Measurements from ENCODE around the gene ANKMY1.

ANKMY1 gene

GRCh38 chr2:240585681-240586197 is 28.0 kb upstream of the ANKMY1 start:
- TF ChIP-seq CTCF (IDR thresholded peaks at IDR 0.05; ENCODE audit: insufficient read depth, missing control alignments): no peak
- DNase-seq (ENCODE audit: insufficient read length, low spot score): no peak
- no peak for FAIRE-seq

- no peak for DNase-seq (ENCODE audit: insufficient read length, low spot score)
Observed at GRCh38 chr2:240585101-240585500, 27.3 kb upstream of the ANKMY1 start.

GRCh38 chr2:240584486-240585031 is 26.8 kb upstream of the ANKMY1 start:
- DNase-seq (ENCODE audit: insufficient read length, low spot score): no peak

More at GRCh38 chr2:240585101-240585500, 27.3 kb upstream of the ANKMY1 start:
- TF ChIP-seq CTCF (IDR thresholded peaks at IDR 0.05; ENCODE audit: insufficient read depth, missing control alignments): no peak
- FAIRE-seq: no peak

GRCh38 chr2:240583774-240584173 is 26.0 kb upstream of the ANKMY1 start:
- FAIRE-seq (no peak), DNase-seq (ENCODE audit: insufficient read length, low spot score) (no peak)
- no peak for TF ChIP-seq CTCF (IDR thresholded peaks at IDR 0.05; ENCODE audit: insufficient read depth, missing control alignments)

More at GRCh38 chr2:240584486-240585031, 26.8 kb upstream of the ANKMY1 start:
- no peak for TF ChIP-seq CTCF (IDR thresholded peaks at IDR 0.05; ENCODE audit: insufficient read depth, missing control alignments)
- FAIRE-seq: no peak

- DNase-seq (ENCODE audit: insufficient read length, low spot score) (no peak), FAIRE-seq (no peak)
- no peak for TF ChIP-seq CTCF (IDR thresholded peaks at IDR 0.05; ENCODE audit: insufficient read depth, missing control alignments)
Observed at GRCh38 chr2:240582781-240583180, 25.0 kb upstream of the ANKMY1 start.

GRCh38 chr2:240581811-240582210 is 24.0 kb upstream of the ANKMY1 start:
- FAIRE-seq: no peak
- DNase-seq (ENCODE audit: insufficient read length, low spot score): no peak
- TF ChIP-seq CTCF (IDR thresholded peaks at IDR 0.05; ENCODE audit: insufficient read depth, missing control alignments): no peak

DNA sequence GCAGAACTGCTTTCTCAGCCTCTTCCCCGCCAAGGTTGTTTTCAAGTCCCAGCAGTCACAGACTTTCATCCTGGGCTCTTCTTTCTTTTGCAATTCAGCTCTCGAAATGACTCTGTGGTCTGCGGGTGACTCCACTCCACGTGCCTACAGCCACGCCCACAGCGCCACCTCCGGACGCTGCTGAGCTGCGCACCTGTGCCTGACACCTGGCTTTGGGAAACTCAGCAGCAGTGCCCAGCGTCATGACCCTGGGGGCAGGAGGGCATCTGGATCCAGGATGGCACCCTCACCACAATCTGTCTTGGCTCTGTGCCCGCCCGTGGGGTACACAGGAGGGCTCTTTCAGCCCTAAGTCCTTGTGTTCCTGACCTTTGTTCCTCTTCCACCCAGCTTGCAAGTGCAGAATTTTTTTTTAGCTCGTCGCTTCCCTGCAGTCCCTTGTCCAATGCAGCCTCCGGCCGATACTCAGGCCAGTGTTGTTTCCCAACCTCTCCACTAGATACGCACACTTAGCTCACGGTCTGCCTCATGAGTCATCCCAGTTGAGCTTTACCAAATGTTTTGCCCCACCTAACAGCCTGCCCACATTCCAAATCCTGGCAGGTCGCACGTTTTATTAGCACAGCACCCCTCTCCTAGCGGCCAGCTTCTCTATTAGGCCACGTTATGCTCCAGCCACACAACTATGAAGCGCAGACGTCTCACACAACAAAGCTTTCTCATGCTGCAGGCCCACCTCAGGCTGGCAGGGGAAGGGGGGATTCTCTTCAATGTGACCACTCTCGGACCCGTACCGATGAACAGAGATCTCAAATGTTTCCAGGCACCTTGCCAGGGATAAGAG is 22.2 kb upstream of the ANKMY1 start:
- no peak for TF ChIP-seq CTCF (IDR thresholded peaks at IDR 0.05; ENCODE audit: insufficient read depth, missing control alignments)
- no peak for DNase-seq (ENCODE audit: insufficient read length, low spot score)
- FAIRE-seq: no peak

Measured in D721Med (cell line).